NAMALWA (cell line): ENCODE data around the gene HAGHL.
"Not testable (repeated sequence)": the region's sequence is repeated elsewhere in the genome, so short reads cannot be mapped to it uniquely, and the experiment has no call there.

Source experiments
- DNase-seq: peaks from one replicate; pipeline ENCODE4 v3.0.0-alpha.2; 2015; ENCODE audit warnings: low spot score

The HAGHL gene

DNA sequence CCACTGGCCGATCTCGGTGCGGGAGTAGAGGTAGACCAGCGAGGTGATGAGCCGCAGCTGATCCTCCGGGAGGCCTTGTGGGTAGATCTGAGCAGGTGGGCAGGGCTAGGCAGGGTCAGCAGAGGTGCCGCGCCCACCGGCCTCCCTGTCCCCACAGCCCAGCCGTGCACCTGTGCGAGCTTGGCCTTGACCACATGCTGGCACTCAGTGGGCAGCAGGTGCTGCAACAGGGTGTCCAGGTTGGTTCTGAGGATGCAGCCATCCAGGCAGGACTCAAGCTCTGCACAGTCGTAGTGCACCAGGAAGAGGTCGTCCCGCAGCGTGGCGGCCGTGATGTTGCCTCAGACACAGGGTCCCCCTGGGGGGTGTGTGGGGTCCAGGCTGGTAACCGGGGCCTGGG is 46.1 kb downstream of the HAGHL start:
- no peak for DNase-seq

DNA sequence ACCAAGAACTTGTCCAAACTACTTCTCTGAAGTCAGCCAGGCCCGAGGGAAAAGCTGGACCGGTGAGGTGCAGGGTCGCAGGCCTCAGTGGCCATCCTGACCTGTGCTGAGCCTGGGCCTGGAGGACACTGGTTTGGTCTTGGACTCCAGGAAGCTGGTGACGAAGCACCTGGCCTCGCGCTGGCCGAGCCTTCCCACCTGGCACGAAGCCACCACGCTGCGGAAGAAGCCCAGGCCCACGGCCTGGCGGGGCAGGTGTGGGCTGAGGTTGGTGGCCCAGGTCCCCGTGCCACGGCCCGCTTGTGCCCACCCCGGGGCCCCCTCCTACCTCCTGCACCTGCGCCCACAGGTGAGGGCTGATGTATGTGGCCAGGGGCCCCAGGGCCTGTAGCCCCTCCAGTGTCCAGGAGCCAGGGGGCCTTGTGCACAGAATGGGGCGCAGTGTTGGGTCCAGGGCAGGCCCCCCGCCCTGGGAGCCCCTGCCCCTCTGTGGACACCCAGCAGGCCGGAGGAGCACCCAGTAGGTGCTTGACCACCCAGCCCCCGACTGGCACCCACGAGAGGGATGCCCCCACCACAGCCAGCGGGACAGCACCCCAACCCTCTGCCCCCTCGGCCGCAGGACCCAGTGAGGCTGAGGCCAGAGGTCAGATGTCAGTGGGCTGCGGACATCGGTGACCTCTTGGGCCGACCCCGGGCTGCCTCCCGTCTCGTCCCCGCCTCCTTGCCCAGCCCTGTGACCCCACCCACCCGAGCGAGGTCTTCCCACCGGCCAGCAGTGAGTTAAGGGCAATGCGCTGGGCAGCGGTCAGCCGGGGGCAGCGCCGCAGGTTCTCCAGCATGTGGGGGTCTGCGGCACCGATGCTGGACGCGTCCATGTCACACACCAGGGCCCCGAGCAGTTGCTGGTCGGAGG is 47.4 kb downstream of the HAGHL start:
- no peak for DNase-seq

DNA sequence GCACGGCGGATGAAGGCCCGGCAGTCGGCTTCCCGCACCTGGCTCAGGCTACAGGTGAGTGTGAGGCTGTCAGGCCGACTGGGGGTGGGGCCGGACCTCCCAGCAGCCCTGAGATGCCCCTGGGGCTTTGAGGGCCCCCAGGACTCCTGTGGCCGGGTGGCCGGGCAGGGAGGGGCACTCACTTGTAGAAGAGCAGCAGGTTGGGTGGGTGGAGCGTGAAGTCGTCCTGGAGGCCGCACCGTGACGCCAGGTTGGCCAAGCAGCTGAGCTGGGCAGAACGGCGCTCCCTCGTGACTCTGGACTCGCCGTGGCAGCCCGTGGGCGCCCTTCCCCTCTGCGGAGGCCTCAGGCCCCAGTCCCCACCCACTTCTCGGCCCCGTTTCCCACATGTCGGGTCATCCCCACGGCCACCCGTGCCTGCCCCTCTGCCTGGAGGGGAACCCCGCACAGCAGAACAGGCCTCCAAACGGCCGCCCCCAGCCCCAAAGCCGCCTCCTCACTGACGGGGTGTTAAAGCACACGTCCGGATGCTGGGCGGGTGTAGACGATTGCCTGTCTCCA is 48.4 kb downstream of the HAGHL start:
- DNase-seq, result no peak

DNA sequence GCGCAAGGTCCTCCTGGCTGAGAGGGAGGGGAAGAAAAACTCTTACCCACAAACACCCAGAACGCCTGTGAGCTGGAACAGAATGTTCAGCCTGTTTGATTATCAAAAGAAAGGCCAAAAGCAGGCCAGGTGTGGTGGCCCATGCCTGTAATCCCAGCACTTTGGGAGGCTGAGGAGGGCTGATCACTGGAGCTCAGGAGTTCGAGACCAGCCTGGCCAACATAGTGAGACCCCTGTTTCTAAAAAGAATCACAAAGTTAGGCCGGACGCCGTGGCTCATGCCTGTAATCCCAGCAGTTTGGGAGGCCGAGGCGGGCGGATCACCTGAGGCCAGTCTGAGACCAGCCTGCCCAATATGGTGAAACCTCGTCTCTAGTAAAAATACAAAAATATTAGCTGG is 49.4 kb downstream of the HAGHL start:
- not testable (repeated sequence) for DNase-seq

DNA sequence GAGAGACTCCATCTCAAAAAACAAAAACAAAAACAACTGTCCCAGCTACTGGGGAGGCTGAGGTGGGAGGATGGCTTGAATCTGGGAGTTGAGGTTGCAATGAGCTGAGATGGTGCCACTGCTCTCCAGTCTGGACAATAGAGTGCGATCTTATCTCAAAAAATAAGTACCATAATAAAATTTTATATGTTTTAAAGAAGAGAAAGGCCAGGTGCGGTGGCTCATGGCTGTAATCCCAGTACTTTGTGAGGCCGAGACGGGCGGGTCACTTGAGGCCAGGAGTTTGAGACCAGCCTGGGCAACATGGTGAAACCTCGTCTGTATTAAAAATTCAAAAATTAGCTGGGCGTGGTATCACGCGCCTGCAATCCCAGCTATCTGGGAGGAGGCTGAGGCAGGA is 49.9 kb downstream of the HAGHL start:
- DNase-seq, result no peak

DNA sequence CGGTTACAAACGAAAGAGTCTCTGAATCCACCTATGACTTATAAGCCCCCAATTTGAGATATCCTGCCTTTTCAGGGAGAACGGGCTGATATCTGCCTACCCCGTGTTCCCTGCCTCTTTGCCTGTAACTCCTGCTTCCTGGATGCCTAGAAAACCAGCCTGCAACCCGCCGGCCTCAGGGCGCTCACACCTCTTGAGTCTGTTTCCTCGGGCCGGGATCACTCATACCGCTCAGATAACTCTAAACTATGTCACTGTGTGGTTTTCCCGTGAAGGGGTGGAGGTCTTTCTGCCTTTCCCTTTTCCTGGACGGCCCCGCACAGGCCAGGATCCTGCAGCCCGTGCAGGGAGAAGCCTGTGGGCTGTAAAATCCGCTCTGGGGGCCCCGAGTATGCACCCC is 50.9 kb downstream of the HAGHL start:
- DNase-seq, result no peak

DNA sequence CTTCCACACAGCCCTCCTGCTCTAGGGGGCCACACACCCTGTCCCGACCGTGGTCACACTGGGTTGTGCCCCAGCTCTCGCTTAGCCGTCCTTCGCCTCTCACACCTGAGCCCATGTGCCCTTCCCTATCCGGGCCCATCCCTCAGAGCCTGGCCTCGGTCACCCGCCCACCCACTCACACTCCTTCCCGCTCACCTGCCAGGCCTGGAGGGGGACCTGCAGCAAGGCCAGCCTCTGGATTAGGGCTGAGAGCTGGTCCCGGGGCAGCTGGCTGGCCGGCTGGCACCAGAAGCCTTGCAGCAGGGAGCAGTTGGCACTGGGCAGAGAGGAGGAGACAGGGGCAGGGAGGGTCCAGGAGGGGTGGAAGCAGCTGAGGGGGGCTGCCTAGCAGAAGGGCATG is 51.5 kb downstream of the HAGHL start:
- no peak for DNase-seq

DNA sequence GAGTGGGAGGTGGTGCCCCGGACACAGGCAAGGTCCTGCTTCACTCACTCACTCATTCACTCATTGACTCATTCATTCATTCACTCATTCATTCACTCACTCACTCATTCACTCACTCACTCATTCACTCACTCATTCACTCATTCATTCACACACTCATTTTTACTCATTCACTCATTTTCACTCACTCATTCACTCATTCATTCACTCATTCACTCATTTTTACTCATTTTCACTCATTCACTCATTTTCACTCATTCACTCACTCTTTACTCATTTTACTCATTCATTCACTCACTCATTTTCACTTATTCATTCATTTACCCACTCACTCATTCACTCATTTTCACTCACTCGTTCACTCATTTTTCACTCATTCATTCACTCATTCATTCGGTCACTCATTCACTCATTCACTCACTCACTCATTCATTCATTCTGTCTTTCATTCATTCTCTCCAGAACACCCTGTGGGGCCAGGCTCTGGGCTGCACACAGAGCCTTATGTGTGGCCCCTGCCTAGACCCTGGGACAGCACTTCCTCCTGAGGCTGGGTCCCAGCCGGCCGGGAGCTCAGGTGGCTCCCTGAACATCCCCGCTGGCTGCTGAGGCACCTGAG is 52.1 kb downstream of the HAGHL start:
- no peak for DNase-seq
